Activated CD8-positive, alpha-beta memory T cell treated with anti-CD3 and anti-CD28 coated beads, Interleukin-2, amount 50 U/mL, for 24 hours (primary cell): Measurements from ENCODE around the gene TMEM145.
"Not testable (repeated sequence)": the region's sequence is repeated elsewhere in the genome, so short reads cannot be mapped to it uniquely, and the experiment has no call there.

Source experiments
- DNase-seq: peaks from one replicate; pipeline ENCODE4 v3.0.0-alpha.2; 2020; ENCODE audit errors: extremely low read depth

TMEM145 gene

DNA sequence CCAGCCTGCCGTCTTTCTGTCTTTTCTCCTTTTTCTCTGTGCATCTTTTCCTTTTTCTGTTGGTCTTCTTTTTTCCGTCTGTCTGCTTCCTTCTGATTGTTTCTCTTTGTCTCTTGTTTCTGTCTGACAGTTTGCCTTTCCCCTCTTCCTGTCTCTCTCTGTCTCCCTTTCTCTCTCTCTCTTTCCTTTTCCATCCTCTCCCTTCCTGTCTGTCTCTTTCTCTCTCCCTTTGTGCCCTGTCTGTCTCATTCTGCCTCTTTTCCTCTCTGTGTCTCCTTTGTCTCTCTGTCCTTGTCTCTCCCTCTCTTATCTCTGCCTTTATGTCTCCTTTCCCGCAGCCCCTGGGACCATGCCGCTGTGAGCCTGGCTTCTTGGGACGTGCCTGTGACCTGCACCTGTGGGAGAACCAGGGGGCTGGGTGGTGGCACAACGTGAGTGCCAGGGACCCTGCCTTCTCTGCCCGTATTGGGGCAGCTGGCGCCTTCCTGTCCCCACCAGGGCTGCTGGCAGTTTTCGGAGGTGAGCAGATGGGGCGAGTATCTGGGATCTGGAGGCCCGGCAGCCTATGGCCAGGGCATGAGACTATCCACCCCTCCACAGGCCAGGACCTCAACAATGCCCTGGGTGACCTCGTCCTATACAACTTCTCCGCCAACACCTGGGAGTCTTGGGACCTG lies 21.7 kb downstream of the TMEM145 start:
- DNase-seq = no peak

DNA sequence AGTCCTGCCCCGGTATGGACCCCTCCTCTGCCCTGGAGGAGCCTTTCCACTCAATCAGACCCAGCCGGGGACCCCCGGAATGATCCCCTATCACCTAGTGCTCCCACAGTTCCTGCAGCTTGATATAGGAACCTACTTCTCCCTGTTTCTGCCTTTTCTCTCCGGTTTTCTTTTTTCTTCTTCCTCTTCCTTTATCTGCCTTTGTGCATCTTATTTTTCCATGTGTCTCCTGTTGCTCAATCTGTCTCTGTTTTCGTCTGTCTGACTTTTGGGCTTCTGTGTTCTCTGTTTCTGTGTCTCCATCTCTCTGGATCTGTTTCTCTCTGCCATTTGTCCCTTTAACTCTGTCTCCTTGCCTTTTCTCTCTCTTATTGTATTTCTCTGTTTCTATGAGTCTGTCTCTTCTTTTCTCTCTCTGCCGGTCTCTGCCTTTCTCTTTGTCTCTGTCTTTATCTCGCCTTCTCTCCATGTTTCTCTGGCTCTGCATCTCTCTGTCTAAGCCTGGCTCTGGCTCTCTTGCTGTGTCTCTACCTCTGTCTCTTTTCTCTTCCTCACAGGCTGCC lies 22.3 kb downstream of the TMEM145 start:
- no peak for DNase-seq

- no peak for DNase-seq
These were observed 22.9 kb downstream of the TMEM145 start for GRCh38 chr19:42335971-42336370.

DNA sequence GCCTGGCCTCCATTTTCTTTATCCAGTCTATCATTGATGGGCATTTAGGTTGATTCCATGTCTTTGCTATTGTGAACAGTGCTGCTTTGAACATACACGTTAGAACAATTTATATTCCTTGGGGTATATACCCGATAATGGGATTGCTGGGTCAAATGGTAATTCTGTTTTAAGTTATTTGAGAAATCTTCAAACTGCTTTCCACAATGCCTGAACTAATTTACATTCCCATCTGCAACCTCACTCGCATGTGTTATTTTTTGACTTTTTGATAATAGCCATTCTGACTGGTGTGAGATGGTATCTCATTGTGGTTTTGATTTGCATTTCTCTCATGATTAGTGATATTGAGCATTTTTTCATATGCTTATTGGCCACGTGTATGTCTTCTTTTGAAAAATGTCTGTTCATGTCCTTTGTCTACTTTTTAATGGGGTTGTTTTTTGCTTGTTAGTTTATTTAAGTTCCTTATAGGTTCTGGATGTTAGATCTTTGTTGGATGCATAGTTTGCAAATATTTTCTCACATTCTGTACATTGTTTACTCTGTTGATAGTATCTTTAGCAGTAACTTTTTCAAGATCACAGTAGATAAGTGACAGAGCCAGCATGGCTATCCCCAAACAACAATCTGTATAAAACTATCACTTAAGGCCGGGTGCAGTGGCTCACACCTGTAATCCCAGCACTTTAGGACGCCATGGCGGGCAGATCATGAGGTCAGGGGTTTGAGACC lies 26.2 kb downstream of the TMEM145 start:
- DNase-seq = not testable (repeated sequence)

DNA sequence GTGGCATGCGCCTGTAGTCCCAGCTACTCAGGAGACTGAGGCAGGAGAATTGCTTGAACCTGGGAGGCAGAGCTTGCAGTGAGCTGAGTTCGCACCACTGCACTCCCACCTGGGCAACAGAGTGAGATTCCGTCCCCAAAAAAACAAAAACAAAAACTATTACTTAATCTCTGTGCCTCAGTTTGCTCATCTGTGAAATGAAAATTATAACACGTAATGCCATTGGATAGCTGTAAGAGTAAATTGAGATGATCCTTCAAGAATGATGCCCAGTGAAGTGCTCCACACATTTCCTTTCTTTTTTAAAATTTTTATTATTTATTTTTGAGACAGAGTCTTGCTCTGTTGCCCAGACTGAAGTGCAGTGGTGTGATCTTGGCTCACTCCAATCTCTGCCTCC lies 26.8 kb downstream of the TMEM145 start:
- not testable (repeated sequence) for DNase-seq

GRCh38 chr19:42343344-42344110 lies 30.4 kb downstream of the TMEM145 start:
- DNase-seq = no peak

DNA sequence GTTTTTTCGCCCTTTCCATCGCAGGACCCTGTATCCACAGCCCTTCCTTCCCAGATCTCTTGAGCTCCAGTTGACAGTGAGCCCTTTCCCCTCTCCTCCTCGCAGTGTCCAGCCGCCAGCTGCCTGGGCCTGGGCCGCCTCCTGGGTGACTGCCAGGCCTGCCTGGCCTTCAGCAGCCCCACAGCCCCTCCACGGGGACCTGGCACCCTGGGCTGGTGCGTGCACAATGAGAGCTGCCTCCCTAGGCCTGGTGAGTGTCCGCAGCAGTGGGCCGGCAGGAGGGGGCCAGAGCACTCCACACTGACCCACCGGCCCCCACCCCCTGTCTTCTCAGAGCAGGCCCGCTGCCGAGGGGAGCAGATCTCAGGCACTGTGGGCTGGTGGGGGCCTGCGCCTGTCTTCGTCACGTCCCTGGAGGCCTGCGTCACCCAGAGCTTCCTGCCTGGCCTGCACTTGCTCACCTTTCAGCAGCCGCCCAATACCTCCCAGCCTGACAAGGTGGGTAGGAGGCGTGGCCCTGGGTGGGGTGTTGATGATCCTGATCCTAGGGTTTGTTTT lies 31.3 kb downstream of the TMEM145 start:
- no peak for DNase-seq

DNA sequence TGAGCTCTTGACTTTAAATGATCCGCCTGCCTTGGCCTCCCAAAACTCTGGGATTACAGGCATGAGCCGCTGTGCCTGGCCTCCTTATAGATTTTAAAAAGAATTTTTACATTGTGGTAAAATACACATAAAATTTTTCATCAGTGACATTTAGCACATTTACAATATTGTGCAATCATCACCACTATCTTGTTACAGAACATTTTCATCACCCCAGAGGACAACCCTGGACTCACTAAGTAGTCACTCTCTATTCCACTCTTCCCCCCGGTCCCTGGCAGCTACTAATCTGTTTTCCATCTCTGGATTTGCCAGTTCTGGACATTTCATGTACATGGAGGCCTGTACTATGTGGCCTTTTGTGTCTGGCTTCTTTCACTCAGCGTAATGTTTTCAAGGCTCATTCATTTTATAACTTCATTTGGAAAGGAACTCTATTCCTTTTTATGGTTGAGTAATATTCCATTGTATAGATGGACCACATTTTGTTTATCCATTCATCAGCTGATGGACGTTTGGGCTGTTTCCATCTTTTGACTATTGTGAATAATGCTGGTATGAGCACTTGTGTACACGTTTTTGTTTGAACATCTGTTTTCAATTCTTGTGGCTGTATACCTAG lies 32.2 kb downstream of the TMEM145 start:
- no peak for DNase-seq

- no peak for DNase-seq
These were observed 35.1 kb downstream of the TMEM145 start for GRCh38 chr19:42348211-42348610.

GRCh38 chr19:42349378-42350107 lies 36.4 kb downstream of the TMEM145 start:
- DNase-seq = no peak

- DNase-seq = no peak
These were observed 37.3 kb downstream of the TMEM145 start for GRCh38 chr19:42350417-42350816.

DNA sequence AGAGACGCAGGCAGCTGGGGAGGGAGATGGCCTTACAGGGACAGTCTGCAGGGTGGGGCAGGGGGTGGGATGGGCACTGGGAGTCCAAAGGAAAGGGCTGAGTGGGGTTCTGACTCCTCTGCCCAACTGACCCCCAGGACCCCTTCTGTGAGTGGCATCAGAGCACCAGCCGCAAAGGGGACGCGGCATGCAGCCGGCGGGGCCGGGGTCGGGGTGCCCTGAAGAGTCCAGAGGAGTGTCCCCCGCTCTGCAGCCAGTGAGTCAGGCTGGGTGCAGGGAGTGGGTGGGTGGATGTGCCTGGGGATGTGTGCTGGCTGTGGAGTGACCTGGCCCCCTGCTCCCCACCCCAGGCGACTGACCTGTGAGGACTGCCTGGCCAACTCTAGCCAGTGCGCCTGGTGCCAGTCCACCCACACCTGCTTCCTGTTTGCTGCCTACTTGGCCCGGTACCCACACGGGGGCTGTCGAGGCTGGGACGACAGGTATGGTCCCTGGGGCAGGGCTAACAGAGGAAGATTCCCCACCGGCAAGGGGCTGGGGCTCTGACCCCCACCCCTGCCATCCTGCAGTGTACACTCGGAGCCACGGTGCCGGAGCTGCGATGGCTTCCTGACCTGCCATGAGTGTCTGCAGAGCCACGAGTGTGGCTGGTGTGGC lies 38.1 kb downstream of the TMEM145 start:
- no peak for DNase-seq

DNA sequence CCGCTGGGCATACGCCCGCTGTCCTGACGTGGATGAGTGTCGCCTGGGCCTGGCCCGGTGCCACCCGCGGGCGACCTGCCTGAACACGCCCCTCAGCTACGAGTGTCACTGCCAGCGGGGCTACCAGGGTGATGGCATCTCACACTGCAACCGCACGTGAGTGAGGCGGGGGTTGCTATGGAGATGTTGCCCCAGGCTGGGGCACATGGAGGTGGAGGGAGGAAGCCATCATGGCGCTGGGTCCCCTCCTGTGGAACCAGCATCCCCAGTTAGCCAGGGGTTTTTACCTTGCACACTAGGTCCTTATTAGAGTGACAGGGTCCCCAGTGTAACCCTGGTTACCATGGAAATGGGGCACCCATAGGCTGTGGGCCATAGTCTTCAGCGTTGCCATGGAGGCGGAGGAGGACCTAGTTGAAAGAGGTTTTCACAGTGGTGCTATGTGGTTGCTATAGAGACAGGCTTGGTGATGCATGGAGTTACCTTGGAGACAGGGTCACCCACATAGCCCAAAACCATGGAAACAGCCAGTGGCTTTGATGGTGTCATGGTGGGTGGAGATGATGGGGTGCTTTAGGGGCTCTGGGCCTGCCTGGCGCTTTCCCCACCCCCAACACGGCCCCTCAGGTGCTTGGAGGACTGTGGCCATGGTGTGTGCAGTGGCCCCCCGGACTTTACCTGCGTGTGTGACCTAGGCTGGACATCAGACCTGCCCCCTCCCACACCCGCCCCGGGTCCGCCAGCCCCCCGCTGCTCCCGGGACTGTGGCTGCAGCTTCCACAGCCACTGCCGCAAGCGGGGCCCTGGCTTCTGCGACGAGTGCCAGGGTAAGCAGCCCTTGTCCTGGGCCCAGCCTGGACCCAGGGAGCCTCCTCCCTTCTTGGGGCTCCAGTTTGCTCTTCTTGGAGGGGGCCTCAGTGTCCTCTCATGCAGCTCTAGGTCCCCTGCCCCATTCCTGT lies 39.5 kb downstream of the TMEM145 start:
- DNase-seq = no peak

- DNase-seq = no peak
These were observed 40.4 kb downstream of the TMEM145 start for GRCh38 chr19:42353341-42354015.

- no peak for DNase-seq
These were observed 42.8 kb downstream of the TMEM145 start for GRCh38 chr19:42355896-42356295.

DNA sequence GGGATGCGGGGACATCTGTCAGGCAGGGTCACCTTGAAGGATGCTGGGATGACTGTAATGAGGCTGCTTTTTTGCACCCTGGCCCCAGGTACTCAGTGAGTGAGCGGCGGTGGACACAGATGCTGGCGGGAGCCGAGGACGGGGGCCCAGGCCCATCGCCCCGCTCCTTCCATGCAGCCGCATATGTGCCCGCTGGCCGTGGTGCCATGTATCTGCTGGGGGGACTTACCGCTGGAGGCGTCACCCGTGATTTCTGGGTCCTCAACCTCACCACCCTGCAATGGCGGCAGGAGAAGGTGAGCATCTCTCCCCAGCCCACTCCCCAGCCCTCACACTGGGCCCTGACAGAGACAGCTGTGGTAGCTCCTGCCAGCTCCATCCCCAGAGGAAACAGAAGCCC lies 43.6 kb downstream of the TMEM145 start:
- no peak for DNase-seq

GRCh38 chr19:42357290-42357689 lies 44.2 kb downstream of the TMEM145 start:
- DNase-seq = no peak

GRCh38 chr19:42360787-42361544 lies 47.9 kb downstream of the TMEM145 start:
- no peak for DNase-seq
